LoVo (cell line): ENCODE results near the gene TSPAN2.
A peak's percentile ranks its signal among the peaks of the same experiment; 100 is the strongest.

Source experiments
- DNase-seq: peaks from one replicate; pipeline ENCODE4 v3.0.0-alpha.2; 2016; ENCODE audit warnings: low spot score

TSPAN2 gene

GRCh38 chr1:115113766-115114165 lies 24.5 kb upstream of the TSPAN2 start:
- no peak for DNase-seq

GRCh38 chr1:115112496-115113375 lies 23.4 kb upstream of the TSPAN2 start:
- DNase-seq: peak; percentile 51

- no peak for DNase-seq
These were observed 18.4 kb upstream of the TSPAN2 start for GRCh38 chr1:115107516-115108260.

GRCh38 chr1:115105831-115106230 lies 16.5 kb upstream of the TSPAN2 start:
- DNase-seq: no peak

GRCh38 chr1:115099693-115100050 lies 10.4 kb upstream of the TSPAN2 start:
- DNase-seq: no peak

GRCh38 chr1:115098979-115099692 lies 9.8 kb upstream of the TSPAN2 start:
- DNase-seq: peak; percentile 67

- no peak for DNase-seq
These were observed 2.9 kb upstream of the TSPAN2 start for GRCh38 chr1:115092175-115092574.

GRCh38 chr1:115091572-115091971 lies 2.3 kb upstream of the TSPAN2 start:
- DNase-seq: no peak

- DNase-seq: no peak
These were observed 1.7 kb upstream of the TSPAN2 start for GRCh38 chr1:115090956-115091355.

GRCh38 chr1:115090540-115090939 lies 1.2 kb upstream of the TSPAN2 start:
- no peak for DNase-seq

- no peak for DNase-seq
These were observed 835 bp upstream of the TSPAN2 start for GRCh38 chr1:115090186-115090490.

- DNase-seq: no peak
These were observed 358 bp downstream of the TSPAN2 start for GRCh38 chr1:115088871-115089419.

GRCh38 chr1:115088115-115088778 lies 1.1 kb downstream of the TSPAN2 start:
- DNase-seq: no peak

- no peak for DNase-seq
These were observed 3.0 kb downstream of the TSPAN2 start for GRCh38 chr1:115086176-115086830.

- DNase-seq: no peak
These were observed 4.3 kb downstream of the TSPAN2 start for GRCh38 chr1:115084902-115085511.

- DNase-seq: no peak
These were observed 6.4 kb downstream of the TSPAN2 start for GRCh38 chr1:115082949-115083348.

- no peak for DNase-seq
These were observed 10.6 kb downstream of the TSPAN2 start for GRCh38 chr1:115078708-115079107.

- DNase-seq: no peak
These were observed 11.3 kb downstream of the TSPAN2 start for GRCh38 chr1:115077984-115078330.

GRCh38 chr1:115077286-115077983 lies 11.9 kb downstream of the TSPAN2 start:
- DNase-seq: no peak

GRCh38 chr1:115076384-115076915 lies 12.9 kb downstream of the TSPAN2 start:
- DNase-seq: no peak
